Sciatic nerve (tissue), 2 donors: Measurements from ENCODE around the gene GPS1. TPM values are rescaled to one million over a fixed set of nuclear protein-coding genes. Genes with fewer than 3 reads are reported as not detected.

Experiments used
- ATAC-seq: fragments of 200-7000 bp; cut with Tn5 transposase; one replicate; pipeline ENCODE4 v1.9.1; 2020; ENCODE audit warnings: mild to moderate bottlenecking, moderate library complexity
- DNase-seq: peaks from one replicate; pipeline ENCODE4 v3.0.0-alpha.2; 2020; ENCODE audit warnings: low spot score
- intact Hi-C: fragments of 100-400 bp; cut with DNase I; formaldehyde crosslinking; loops from one replicate; pipeline ENCODE4 v1.14.2; 2022
- total RNA-seq: library from RNA; stranded (reverse); fragmentation: NEBNext Ultra II Directional; extraction: Animal tissue kit (Norgen Biotek cat#: 25700); gene quantifications from one replicate; pipeline ENCODE4 v1.2.1, GENCODE V29; 2021
- donor health status: DM: no; HTN: no; CAD: no.
- donor health status: DM: no; HTN: no; CAD: no.

The GPS1 gene
- 68.2 TPM for total RNA-seq

DNA sequence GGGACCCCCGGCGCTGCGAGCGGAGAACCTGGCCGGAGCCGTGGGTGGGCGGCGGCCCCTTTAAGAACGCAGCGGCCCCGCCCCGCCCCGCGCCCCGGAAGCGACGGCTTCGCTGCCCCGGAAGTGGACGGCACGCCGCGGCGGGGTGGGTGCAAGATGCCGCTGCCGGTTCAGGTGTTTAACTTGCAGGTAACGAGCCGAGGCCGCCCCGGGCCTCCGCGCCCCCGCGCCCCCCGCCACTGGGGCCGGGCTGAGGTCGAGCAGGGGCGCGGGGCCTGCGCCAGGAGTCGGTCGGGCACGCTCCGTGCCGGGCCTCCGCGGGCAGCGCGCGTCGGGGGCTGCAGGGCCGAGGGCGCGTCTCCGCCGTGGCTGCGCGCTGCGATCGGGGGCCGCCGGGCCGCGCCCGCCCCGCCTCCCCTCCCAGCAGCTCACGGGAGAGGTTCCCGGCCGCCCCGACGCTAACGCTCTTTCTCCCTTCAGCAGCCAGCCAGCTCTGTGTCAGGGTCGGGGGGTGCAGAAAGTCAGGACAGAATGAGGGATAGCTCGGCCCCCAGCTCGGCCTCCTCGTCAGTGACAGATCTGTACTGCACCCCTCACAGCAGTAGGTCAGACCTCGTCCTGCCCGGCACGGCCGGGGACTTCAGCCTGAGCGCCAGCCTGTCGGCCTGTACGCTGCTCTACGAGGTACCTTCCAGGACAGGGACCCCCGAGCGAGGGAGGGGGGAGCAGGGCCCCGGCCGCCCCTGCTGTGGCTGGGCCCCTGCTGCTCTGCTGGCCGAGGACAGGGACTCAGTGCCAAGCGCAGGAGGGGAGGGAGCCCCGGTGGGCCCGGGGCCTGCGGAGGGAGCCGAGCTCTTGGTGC is at the start of gene GPS1, which contains the start of gene RFNG:
TSS of gene GPS1 (plus strand) at position 123 of the 862 bp plus-strand sequence. CDS start at position 157, 34 bp downstream.
TSS of gene RFNG (minus strand) at position 36 of the 862 bp plus-strand sequence. CDS start 45 bp downstream, outside the sequence.
- ATAC-seq (peak; percentile 69), DNase-seq (peak; percentile 88)
- intact Hi-C loops: no loop called here

DNA sequence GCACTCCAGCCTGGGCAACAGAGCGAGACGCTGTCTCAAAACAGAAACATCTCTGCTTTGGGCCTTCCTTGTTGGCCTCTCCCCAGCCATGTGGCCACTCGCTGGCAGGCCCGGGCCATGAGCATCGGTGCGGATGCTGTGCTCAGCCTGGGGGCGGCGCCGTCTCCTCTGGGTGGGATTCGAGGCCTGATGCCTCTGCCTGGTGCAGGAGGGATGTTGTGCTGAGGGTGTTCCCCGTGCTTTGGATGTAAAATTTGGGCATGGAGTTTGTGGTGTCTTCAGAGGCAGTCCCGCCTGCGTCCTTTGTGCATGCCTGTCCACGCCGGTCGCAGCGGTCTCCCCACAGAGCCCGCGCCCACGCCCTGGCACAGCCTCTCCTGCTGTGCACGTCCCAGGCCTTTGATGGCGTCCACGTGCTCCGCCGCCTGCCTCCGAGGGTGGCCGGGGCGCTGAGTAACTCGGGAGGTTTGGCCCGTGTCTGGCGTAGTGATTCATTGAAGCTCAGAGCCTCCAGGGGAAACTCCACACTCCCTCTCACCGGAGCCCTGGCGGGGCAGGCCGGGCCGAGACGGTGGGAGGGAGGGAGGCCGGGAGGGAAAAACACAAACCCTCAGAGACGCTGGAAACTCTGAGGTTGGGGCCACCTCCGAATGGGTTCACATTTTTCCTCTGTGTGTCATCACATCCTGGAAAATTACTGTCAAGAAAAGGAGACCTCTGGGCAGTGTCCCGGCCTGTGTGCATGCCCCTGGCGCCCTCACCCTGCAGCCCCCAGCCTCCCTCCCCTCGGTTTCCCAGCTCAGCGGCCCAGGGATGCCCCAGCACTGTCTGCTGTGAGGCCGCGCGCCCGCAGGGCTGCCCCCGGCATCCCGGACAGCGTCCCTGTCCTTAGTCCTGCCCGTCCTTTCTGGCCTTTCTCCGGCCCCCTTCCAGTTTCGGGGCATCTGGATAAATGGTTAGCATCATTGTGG is 48.0 kb upstream of the GPS1 start:
- ATAC-seq (peak; percentile 78), DNase-seq (peak; percentile 79)
- intact Hi-C loops: no loop called here

DNA sequence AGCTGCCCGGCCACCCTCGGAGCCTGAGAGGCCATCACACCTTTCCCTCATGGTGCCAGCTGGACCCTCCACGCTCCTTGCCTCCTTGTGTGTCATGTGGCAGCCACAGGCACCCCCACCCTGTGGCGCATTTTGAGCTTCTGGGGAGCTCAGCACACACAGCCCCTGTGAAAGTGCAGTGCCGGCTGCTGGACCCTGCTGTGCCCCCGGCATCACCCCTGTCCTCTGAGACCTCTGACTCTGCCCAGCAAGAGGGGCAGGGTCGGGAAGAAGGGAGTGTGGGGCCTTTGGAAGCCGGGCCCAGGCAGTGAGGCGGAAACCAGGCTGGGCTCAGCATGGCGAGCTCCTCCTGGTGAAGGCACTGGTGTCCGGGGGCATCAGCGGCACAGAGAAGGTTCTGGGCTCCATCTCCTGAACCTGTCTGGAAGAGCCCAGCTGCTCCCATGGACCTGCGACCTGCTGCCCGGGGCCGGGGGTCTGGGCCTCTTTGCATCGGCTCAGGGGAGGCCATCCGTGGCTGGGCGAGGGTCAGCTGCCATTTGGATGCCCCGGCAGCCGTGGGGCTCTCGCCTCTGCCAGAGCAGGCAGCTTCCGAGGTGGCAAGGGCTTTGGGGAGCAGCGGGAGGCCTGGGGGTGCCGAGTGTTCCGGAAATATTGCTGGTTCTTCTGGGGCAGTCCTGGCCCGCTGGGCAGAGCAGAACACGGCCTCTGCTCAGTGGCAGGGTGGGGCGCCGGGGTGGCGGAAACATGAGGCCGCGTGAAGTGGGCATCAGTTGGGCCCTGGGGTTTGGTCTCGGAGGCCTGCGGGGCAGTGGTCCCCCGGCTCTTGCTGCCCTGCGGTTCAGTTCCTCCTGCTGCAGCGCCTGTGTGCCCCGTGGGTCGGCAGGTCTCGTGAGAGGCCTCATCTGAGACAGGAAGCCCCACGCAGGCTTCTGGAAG is 46.9 kb upstream of the GPS1 start:
- DNase-seq (no peak), ATAC-seq (no peak)
- intact Hi-C loops: no loop called here

DNA sequence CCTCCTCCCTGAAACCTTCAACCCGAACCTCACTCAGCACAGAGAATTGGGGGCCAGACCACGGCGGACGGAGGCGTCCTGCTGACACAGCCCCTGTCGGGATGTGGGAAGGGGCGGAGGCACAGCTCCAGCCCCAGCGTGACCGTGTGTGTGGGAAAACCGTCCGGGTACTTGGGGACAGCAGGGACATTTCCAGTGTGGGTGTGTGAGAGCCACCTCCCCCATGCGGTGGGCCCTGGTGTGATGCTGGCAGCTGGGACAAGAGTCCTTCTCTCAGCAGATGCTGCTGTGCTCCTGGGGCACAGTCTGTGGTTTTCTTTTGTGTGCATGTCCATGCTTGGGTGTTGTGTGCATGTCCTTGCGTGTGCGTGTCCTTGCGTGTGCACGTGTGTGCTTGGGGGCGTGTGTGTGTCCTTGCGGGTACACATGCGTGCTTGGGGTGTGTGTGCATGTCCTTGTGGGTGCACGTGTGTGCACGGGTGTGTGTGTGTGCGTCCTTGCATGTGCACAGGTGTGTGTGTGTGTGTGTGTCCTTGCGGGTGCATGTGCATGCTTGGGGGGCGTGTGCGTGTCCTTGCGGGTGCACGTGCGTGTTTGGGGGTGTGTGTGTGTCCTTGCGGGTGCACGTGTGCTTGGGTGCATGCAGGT is 45.9 kb upstream of the GPS1 start:
- DNase-seq (no peak), ATAC-seq (no peak)
- intact Hi-C loops: no loop called here

DNA sequence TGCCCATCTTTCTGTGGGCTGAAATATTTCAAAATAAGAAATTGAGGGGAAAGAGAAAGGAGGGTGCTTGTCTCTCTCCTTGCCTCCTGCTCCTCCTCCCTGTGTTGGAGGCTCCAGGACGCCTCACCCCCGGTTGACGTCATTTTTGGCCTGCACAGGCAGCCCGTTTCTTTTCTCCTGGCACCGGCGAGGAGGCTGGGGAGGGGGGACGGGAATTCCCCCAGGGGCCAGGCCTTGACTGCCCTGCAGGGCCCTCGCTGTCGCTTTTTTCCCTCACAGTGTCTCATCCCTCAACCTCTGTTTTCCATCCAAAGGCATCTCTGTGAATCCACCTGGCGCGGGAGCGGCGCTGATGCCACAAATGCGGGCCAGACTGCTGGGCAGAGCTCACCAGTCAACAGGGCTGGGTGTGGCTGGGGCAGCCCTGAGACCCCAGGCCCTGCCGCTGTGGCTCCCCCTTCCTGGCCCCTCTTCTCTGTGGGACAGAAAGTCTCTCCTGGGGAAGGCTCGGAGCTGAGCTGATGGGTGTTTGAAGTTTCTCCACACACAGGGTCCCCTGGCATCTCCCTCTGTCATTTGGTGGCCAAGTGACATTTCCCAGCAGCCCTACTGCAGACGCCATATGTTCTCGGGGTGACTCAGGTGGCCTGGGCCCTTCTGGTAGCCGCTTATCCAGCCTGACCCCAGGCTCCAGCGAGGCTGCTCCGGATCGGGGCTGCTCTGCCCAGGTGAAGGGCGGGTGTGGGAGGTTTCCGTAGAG is 45.0 kb upstream of the GPS1 start:
- intact Hi-C loops: no loop called here
- ATAC-seq (no peak), DNase-seq (no peak)

DNA sequence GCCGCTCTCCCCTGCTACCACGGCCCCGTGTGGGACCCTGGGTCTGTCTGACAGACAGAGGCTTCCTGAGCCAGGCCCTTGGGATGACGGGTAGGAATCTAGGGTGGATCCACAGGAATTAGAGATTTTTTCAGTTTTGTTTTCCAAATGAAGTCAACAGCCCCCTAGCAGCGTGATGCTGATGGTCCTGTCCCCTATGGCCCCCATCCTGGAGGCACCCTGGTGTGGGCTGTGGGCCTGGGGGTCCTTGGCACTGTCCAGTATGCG is 44.5 kb upstream of the GPS1 start:
- DNase-seq (no peak), ATAC-seq (no peak)
- intact Hi-C loops: no loop called here

DNA sequence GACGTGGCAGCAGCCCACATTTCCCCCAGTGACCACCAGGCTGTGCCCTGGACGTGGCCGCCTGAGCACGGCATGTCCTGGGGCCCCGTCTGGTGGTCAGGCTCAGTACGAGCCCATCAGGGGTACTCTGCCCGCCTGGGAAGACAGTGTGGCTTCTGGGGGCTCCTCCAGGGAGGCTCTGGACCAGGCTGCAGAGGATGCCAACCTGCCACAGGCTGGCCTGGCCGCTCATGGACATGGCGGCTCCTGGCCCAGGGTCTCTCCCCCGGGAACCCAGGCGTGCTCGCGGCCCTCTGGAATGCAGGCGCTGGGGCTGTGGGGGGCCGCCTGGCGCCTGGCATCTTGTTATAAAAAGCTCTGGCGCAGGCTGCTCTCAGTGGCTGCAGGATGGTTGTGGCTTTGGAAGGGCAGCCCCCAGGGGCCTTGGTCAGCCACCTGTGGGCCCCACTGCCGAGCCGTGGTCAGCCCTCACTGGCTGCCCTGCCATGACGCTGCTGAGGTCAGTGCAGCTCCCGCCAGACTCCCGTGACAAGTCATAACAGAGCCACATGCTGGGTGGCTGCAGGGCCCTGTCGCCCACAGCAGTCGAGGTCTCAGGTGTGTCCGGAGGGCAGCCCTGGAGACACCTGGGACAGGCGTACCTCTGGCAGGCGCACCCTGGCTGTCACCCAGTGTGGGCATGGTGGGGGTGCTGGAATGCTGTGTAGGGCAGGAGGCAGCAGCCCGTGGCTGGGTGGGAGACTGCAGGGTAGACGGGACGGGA is 44.0 kb upstream of the GPS1 start:
- DNase-seq (no peak), ATAC-seq (no peak)
- intact Hi-C loops: no loop called here

DNA sequence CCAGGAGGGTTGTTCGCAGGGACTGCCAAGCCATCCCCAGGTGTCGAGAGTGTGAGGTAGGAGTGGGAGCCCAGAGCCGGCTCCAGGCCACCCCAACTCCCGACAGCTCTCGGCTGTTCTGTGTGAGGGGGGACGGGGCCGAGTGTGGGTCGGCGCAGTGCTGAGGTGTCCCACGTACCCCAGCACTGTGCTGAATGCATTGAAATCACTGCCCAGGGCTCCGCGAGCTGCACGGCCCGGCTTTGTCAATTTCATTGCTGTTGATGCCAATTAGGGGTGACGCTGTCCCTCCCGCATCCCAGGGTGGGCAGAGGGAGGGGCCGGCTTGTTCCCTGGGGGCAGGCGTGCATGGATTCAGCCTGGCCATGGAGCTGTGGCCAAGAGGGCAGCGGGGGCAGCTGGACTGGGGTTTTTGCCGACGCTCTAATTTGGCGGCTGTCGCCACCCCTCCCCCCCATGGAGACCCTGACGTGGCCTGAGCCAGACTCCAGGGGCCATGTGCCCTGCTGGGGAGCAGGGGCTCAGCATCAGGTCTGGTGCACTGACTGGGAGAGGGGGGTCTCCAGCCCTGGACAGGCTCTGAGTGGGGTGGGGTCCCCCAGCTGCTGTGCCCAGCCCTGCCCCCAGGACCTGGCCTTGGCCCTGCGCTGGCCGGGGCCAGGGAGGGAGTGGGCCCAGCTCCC is 43.3 kb upstream of the GPS1 start:
- intact Hi-C loops: no loop called here
- DNase-seq: no peak
- no peak for ATAC-seq

DNA sequence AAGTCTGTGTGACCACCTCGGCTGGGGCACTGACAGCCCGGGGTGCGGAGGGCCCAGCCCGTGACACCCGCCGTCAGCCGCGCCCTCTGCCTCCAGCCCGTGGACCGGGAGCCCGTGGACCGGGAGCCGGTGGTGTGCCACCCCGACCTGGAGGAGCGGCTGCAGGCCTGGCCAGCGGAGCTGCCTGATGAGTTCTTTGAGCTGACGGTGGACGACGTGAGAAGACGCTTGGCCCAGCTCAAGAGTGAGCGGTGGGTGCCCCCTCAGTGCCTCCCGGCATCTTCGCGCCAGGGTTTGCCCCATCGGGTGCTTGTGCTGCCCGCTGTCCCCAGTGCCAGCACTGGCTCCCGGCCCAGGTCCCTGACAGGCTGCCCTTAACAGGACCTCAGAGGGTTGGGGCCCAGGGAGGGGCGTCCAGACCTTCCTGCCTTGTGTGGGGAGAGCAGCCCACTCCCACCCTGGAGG is 42.7 kb upstream of the GPS1 start:
- intact Hi-C loops: loop anchor here (1.0 kb wide), 1 partner anchor 22 kb away; the partner anchor contains the start of gene RAC3
- no peak for ATAC-seq
- DNase-seq: no peak

DNA sequence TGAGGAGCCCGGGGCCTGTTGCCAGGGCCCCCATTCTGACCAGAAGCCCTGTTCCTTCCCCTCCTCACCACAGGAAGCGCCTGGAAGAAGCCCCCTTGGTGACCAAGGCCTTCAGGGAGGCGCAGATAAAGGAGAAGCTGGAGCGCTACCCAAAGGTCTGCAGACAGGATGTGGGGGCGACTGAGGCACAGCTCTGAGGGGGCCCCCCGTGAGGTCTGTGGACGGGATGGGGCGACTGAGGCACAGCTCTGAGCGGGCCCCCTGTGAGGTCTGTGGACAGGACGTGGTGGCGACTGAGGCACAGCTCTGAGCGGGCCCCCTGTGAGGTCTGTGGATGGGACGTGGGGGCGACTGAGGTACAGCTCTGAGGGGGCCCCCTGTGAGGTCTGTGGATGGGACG is 42.3 kb upstream of the GPS1 start:
- ATAC-seq (no peak), DNase-seq (no peak)
- intact Hi-C loops: loop anchor here (1.0 kb wide), 1 partner anchor 22 kb away; the partner anchor contains the start of gene RAC3

DNA sequence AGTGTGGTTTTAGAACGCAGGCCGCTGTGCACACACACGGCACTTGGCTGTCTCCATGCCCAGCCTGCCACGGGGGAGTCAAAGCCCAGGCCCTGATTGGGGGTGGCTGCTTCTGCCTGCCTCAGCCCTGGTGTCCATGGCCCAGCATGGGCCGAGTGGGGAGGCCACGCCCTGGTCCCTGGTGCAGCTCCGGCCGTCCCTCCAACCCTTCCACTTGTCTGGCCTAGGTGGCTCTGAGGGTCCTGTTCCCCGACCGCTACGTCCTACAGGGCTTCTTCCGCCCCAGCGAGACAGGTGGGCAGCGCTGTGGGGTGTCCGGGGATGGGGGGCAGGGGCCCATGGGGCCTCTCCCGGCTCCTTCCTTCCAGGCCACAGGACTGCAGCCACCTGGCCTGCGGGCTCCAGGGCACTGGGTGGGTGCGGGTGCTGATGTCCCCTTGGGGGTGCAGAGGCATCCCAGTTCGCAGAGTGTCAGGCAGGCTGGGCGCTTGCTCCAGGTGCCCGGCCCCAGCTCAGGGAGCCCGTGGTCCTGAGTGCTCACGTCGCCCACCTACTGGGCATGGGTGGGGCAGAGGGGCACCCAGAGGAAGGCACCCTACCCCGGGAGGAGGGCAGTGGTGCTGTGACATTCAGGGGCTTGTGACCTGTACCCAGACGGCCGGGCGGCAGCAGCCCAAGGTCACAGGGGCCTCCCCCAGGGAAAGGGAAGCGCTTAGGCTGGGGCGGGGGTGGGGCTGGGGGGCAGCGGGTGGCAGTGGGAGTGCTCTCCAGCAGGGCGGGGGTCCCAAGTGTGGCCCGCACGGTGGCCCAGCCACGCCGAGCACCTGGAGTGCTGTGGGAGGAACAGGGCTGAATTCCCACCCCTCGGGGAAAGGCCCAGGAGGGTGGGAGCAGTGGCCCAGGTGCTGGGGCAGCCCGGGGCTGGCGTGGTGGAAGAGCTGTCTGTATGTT is 40.8 kb upstream of the GPS1 start:
- no peak for ATAC-seq
- intact Hi-C loops: no loop called here
- no peak for DNase-seq

DNA sequence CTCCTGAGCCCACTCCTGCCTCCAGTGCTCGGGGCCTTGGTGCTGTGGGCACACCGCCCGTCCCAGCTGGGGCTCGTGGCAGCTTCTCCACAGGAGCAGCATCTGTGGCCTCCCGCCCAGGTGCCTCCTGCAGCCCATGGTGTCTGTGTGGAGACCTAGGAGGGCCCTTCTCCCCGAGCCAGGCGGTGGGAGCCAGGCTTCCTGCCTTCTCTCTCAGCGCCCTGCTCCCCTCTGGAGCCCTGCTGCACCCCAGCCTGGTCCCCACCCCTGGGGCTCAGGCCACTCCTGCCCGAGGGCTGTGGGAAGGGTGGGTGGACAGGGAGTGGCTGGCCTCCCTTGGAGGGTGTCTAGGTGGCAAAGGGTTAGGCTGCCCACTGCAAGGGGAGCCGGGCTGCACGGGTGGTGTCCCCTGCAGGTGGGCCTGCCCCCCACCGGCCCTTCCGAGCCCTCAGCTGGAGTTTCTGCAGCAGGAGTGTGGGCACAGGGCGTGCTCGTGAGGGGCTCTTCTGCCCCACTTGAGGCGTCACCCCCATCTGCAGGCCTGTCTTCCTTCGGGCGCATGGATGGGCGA is 40.0 kb upstream of the GPS1 start:
- DNase-seq (no peak), ATAC-seq (no peak)
- intact Hi-C loops: no loop called here

DNA sequence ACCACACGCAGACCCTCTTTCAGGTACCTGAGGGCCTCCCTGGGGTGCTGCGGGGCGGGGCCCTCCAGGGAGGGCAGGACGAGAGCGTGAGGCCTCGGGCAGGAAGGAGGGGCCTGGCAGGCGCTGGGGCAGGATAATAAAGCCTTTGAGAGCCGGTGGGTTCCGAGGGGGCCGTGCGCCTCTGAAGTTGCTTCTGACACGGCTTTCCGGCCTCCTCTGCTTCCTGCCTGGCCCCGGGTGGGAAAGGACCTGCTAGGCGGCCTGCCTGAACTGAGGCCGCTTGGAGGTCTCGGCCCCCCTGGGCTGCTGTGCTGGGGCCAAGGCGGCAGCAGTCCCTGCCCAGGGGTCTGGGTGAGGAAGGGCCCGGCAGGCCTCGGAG is 39.4 kb upstream of the GPS1 start:
- DNase-seq (no peak), ATAC-seq (no peak)
- intact Hi-C loops: no loop called here

DNA sequence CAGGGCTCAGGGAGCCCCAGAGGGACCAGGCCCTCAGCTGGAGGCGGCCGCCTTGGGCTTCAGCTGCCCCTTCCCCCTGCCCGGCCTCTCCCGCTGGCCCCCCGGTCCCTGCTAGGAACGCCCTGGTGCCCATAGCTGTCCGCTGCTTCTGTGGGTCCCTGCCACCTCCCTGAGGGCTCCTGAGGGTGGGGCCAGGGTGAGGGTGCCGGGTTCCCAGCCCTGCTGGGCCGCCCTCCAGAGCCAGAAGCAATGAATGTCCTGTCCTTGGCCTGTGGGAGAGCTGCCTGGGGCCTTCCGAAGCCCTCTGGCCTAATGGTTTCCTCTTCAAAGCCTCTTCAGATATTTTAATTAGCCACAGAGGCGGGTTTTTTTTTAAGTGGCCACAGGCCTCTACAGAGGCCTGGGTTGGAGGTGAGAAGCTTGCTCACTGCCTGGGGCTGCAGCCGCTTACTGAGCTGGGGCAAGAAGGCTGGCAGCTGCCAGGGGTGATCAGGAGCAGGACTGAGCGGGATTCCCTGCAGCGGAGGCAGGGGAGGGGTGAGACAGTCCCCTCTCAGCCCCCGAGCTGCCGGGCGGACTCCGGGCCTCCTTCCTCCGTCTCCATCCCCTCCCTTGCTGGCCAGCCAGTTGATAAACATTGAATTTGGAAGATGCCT is 38.9 kb upstream of the GPS1 start:
- ATAC-seq (no peak), DNase-seq (no peak)
- intact Hi-C loops: no loop called here

DNA sequence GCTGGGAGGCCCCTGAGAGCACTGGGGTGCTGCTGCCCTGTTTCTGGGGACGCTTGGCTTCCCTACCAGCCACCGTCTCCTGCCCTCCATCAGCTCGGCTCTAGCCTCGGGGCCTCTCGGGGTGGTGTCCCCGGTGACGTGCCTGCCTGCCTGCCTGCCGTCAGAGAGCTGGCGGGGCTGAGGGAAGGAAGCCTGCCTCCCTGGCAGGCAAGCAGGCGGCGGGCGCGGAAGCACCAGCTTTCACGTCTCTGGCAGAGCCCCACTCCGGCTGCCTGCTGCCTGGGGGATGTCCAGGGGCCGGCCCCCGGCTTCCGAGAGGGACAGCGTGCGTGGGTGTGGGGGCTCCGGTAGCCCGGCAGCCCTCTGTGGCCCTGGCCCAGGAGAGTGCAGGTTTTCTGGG is 38.4 kb upstream of the GPS1 start:
- intact Hi-C loops: no loop called here
- ATAC-seq: no peak
- DNase-seq: no peak
